ENCODE results near the gene NDUFS8.

- no peak for TF ChIP-seq CTCF (IDR thresholded peaks at IDR 0.05)
- no peak for TF ChIP-seq POLR2A (IDR thresholded peaks at IDR 0.05)
Observed at GRCh38 chr11:68004551-68005335, 25.7 kb upstream of the NDUFS8 start.
